HG02678 (cell line): Measurements from ENCODE around the gene OR2A42.
"Not testable (repeated sequence)": the region's sequence is repeated elsewhere in the genome, so short reads cannot be mapped to it uniquely, and the experiment has no call there.

Source experiments
- ATAC-seq: cut with Tn5 transposase; IDR thresholded peaks from one replicate; pipeline ENCODE4 v1.9.1; 2021; ENCODE audit warnings: mild to moderate bottlenecking, moderate library complexity; ENCODE audit not compliant: unreplicated experiment

The OR2A42 gene, protein sequence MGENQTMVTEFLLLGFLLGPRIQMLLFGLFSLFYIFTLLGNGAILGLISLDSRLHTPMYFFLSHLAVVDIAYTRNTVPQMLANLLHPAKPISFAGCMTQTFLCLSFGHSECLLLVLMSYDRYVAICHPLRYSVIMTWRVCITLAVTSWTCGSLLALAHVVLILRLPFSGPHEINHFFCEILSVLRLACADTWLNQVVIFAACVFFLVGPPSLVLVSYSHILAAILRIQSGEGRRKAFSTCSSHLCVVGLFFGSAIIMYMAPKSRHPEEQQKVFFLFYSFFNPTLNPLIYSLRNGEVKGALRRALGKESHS

GRCh38 chr7:144239365-144239764, at the start of gene OR2A42:
Gene OR2A42 (minus strand): TSS chr7:144239605. CDS start chr7:144232843, 6,762 bp downstream.
- not testable (repeated sequence) for ATAC-seq

DNA sequence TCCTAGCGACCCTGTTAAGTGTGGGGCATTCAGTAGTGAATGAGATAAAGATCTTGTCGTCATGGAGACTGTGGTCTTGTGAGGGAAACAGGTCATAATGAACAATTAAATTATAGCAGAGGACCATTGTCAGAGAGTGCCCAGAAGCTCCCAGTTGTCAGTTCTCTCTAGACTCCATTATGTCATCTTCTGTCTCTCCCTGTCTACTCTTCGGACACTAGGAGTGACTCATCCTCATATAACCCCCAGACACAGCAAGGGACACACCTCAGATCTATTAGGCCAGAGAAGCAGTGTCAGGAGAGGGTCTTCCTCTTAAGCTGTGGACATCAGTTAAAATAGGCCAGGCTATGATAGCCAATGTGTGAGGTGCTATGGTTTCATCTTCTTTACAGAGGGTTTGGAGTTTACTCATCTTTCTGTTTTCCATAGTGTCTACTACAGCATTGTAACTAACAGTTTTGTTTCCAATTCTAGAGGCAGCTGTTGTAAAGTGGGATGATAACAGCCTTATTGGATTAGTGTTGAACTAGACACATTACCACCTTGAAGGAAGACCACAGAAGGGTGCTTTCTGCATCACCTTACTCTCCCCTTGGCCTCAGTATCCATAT, 47.9 kb upstream of the OR2A42 start:
- not testable (repeated sequence) for ATAC-seq

- not testable (repeated sequence) for ATAC-seq
These were observed 44.3 kb upstream of the OR2A42 start for GRCh38 chr7:144283716-144284115.

DNA sequence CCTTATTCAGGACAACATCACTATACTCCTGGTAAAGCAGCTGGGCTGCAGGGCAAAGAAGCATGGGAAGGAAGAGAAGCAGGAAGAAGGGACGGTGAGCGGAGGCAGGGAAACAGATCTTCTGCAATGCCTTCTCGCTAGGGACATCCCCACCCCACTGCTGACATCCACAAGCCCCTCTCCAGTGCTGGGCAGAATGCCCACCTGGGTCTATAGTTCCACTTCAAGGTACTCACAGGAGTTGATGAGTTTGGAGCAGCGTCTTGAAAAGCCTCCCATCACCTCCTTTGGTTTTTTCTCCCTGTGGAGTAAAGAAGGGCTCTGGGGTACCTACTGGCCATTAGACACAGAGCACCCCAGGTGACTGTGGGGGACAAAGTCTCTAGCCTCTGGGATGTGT, 43.1 kb upstream of the OR2A42 start:
- not testable (repeated sequence) for ATAC-seq

DNA sequence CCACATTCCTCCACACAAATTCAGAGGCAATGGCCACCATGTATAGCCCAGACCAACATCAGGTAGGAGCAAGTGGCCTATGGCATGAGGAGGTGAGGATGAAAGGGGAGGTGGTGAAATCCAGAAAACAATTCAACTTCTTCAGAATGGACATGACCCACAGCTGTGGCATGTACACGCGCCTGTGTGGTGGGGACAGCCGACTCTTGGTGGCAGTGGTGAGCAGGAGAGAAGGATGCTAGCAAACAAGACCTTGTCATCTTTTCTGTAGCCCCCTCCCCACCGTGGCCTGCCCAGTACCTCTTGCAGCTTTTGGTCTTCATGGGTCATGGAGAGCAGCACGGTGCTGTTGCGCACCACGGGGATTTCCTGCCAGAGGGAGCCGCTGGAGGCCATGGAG, 42.6 kb upstream of the OR2A42 start:
- ATAC-seq, result not testable (repeated sequence)

- ATAC-seq, result not testable (repeated sequence)
These were observed 40.6 kb upstream of the OR2A42 start for GRCh38 chr7:144280010-144280409.

- not testable (repeated sequence) for ATAC-seq
These were observed 35.9 kb upstream of the OR2A42 start for GRCh38 chr7:144275281-144275680.

- ATAC-seq, result not testable (repeated sequence)
These were observed 29.8 kb upstream of the OR2A42 start, which contains the start of gene CTAGE8 for GRCh38 chr7:144269188-144269587. Gene CTAGE8 (minus strand): TSS chr7:144269288. CDS start chr7:144269250, 38 bp downstream.

DNA sequence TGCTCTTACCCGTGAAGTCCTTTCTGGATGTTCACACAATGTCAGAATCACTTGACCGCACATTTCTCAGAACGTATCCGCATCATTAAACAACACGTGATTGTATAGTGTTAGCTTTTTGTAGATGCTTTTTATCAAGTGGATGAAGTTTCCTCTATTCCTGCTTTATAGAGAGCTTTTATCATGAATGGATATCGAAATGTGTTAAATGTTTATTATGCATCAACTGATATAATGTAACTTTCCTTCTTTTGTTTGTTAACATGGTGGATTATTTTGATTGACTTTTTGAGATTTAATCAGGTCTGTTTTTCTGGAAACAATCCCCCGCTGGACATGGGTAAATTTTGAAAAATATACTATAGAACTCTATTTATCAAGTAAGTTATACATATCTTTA, 25.3 kb upstream of the OR2A42 start, which contains the start of gene OR2A7:
OR2A7 (minus strand) TSS at position 101 of the 400 bp plus-strand sequence. CDS start 5,164 bp downstream, outside the sequence.
- not testable (repeated sequence) for ATAC-seq

DNA sequence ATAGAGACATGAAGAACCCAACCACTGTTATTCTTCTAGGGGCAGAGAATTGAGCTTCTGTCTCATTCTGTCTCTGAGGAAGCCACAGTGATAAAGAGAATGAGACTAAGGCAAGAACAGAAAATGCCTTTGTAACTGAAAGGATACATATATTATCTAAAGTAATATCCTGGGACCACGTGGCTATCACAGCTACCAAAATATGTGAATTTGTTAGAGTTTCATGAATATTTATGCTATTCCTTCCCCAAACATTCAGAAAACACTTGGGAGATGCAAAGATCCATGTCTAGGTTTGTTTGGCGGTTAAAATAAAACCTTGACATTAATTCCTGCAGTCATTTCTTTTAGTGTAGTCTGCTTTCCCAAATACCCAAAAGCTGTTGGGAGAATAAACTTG, 22.7 kb upstream of the OR2A42 start:
- ATAC-seq, result not testable (repeated sequence)

DNA sequence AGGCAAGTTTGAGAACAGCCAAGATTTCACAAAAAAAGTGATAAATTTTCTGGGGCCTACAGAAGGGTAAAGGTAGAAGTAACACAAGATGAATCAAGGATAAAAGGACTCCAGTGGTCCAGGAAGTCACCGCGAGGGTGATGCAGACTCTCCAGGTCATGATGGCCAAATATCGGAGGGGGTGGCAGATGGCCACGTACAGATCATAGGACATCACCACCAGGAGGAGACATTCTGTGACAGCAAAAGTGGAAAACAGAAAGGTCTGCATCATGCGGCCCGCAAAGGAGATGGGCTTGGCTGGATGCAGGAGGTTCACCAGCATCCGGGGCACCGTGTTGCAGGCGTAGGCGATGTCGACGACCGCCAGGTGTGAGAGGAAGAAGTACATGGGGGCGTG, 19.7 kb upstream of the OR2A42 start:
- ATAC-seq, result not testable (repeated sequence)

- ATAC-seq, result no peak
These were observed 16.7 kb upstream of the OR2A42 start for GRCh38 chr7:144256112-144256511.

GRCh38 chr7:144255471-144255897, 16.1 kb upstream of the OR2A42 start:
- no peak for ATAC-seq

DNA sequence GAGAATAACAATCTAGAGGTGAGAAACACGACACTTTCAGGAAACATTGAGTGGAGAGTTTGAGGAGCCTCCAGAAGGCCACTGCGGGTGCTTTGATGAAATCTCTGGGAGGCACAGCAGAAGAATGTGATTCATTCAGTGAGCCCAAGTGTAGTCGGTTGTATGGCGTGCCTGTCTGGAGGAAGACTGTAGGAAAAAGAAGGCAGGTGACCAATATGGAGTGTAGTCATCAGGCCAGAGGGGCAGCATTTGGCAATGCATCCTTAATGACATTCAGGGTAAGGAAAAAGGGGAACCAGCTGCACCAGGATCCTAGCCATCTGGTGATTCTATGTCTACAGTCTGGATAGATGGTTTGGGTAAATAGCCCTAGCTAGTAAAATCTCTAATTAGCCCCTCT, 12.9 kb upstream of the OR2A42 start:
- not testable (repeated sequence) for ATAC-seq

GRCh38 chr7:144247674-144248330, 8.4 kb upstream of the OR2A42 start:
- not testable (repeated sequence) for ATAC-seq

GRCh38 chr7:144246967-144247366, 7.6 kb upstream of the OR2A42 start:
- not testable (repeated sequence) for ATAC-seq

DNA sequence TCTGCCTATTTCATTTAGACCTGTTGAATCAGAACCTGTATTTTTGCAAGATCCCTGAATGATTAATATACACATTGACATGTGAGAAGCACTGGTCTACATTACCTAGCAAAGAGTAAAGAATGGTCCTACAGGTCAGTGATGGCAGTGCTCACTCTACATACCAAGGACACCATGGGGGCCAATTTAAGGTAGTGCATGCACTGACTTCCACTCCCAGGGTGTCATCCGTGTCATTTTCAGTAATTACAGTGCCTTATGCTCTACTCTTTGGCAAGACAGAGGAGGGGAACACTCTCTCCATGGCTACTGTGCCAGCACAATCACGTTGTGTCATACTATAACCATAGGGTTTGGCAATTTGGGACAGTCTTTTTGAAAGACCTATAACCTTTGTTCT, 6.0 kb upstream of the OR2A42 start:
- not testable (repeated sequence) for ATAC-seq

GRCh38 chr7:144238530-144239082, 799 bp downstream of the OR2A42 start:
- not testable (repeated sequence) for ATAC-seq

- ATAC-seq, result not testable (repeated sequence)
These were observed 6.4 kb downstream of the OR2A42 start for GRCh38 chr7:144233039-144233438.

- not testable (repeated sequence) for ATAC-seq
These were observed 8.4 kb downstream of the OR2A42 start for GRCh38 chr7:144231027-144231426.

- not testable (repeated sequence) for ATAC-seq
These were observed 10.6 kb downstream of the OR2A42 start for GRCh38 chr7:144228810-144229209.
